NCI-H1694 treated with DMSO at 0.1 percent for 48 hours (cell line): ENCODE measurements around the gene IQCE.

ENCODE experiments used
- DNase-seq: peaks from one replicate; lab custom pipeline; 2025; lab: John Stamatoyannopoulos, UW

IQCE gene

DNA sequence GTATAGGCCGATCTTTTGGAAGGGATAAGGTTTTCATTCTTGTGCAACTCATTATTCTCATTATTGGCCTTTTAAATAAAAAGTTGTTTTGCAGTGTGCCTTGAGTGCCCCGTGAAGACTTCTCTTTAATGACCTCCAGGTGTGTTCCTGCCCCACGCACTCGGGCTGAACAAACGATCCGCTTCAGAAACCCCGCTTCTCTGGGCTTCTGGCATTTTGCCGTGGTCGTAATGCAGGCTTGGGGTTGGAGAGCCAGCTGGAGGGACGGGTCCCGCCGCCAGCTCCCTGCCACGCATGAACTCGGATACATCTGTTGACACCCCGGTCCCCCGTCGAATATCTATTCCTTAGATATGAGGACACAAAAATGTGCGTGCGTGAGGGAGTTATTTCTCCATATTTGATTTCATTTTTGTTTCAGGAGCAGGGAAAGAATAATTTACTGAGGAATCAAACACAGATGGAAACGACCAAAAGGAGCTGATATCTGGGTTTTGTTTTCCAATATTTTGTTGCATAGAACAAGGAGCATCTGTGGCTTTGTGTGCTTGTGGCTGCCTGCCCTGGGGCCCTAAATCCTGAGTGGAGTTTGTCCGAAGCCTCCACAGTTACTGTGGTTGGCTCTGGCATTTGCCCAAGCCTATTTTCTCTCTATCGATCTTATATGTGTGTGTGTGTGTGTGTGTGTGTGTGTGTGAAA, 56.0 kb downstream of the IQCE start:
- peak; percentile 57 for DNase-seq

- DNase-seq: no peak
Observed at GRCh38 chr7:2616387-2617324, 57.9 kb downstream of the IQCE start.

DNA sequence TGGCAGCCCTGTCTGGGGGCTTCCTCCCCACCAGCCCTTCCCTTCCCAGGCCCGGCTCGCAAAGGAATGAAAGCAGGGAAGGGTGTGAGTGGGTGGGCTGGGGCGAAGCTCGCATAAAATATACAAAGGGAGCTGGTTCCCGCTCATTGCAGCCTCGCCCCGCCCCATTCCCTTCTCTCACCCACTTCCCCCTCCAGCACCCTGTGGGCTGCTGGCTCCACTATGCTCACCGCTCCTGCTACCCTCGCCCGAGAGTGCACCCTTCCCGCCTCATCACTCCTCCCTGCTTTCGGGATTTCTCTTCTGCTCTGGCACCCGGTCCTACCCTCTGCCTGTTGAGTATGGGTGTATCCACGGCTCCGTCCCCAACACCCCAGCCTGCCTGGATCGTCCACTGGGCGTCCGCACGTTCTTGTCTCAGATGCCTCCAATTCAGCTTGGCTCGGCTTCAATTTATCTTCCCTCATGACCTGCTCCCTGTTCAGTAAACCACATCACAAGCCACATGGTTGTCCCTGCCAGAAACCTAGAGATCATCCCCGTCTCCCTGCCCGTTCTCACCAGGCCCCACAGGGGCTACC, 58.6 kb downstream of the IQCE start:
- no peak for DNase-seq

GRCh38 chr7:2619116-2619515, 60.3 kb downstream of the IQCE start:
- DNase-seq: no peak

- no peak for DNase-seq
Observed at GRCh38 chr7:2621061-2621828, 62.5 kb downstream of the IQCE start.

DNA sequence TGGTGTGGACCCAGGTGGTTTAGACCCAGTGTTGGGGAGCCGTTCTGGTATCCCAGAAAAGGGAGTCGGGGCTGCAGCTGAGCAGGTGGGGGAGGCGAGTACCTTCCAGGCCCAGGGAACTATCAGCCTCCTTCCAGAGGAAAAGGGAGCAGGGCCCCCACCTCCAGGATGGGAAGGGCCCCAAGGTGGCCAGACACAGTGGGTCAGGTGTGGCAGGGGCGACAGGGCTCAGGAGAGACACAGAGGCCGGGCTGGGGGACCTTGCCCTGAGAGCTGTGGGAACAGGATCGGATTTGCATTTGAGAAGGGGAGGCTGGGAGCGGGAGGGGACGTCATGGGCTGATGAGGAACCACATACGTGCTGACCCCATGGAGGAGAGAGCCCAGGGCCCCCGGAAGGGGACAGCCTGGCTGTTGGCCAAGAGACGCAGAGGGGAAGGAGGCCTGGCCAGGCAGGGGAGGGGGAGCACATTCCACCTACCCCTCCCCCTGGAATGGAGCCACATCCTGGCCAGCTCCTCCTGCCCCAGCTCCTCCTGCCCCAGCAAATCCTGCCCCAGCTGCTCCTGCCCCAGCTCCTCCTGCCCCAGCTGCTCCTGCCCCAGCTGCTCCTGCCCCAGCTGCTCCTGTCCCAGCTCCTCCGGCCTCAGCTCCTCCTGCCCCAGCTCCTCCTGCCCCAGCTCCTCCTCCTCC, 63.3 kb downstream of the IQCE start:
- DNase-seq: no peak

DNA sequence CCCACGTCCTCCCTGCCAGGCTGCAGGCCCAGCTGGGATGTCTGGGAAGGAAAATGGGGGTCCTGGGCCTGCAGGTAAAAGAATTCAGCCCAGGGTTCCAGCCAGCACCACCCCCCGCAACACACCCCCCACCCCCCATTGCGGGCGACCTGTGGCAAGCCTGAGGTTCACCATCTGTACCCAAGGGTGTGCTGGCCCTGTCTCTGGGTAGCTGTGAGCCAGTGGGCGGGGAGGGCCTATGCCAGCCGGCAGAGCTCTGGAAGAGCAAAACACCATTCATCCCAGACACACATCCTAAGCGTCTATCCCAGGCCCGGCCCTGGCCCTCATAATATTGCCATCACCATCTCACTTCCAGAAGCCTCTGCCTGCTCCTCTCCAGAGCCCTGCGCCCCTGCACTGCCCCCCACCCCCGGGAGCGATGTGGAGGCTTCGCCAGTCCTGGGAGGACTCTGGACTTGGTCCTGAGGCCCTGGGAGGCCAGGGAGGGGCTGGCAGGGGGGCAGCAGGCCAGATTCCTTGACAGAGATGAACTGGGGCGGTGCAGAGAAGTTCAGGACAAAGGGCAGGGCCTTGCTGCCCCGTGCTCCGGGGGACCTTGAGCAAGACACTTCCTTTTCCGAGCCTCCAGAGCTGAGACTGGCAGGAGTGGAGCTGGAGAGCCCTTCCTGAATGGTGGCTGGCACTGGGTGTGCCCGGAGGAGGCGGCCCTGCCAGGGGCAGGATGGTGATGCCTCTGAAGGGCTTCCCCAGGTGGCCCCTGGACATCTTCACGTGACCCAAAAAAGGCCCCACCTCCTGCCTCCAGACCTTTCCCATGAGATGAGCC, 64.3 kb downstream of the IQCE start:
- DNase-seq: peak; percentile 46

DNA sequence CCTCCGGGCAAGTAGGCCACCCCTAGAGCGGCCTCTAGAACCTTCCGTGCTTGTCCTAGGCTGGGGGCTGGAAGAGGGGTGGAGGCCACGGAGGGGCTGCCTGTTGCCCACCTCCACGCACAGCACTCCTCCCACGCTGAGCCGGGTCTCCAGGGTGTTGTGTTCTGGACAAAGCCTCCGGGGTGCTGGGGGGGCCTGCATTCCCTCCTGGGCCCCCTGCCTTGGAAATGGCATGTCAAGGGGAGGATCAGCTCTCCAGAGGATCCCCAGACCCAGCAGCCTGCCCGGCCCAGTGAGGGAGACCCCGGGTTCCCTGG, 64.9 kb downstream of the IQCE start:
- DNase-seq: no peak

- no peak for DNase-seq
Observed at GRCh38 chr7:2624293-2624886, 65.6 kb downstream of the IQCE start.

GRCh38 chr7:2626498-2627117, 67.8 kb downstream of the IQCE start:
- DNase-seq: no peak

- DNase-seq: no peak
Observed at GRCh38 chr7:2627258-2628129, 68.7 kb downstream of the IQCE start.

GRCh38 chr7:2628130-2628482, 69.3 kb downstream of the IQCE start:
- no peak for DNase-seq

DNA sequence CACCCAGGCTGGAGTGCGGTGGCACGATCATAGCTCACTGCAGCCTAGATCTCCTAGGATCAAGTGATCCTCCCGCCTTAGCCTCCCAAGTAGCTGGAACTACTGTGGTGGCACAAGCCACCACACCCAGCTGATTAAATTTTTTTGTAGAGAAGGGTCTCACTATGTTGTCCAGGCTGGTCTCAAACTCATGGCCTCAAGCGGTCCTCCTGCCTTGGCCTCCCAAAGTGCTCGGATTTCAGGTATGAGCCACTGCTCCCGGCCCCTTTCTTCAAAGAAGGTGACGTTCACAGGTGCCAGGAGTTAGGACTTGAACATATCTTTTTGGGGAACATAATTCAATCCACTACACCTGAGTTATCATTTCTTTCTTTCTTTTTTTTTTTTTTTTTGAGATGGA, 70.1 kb downstream of the IQCE start:
- DNase-seq: no peak

DNA sequence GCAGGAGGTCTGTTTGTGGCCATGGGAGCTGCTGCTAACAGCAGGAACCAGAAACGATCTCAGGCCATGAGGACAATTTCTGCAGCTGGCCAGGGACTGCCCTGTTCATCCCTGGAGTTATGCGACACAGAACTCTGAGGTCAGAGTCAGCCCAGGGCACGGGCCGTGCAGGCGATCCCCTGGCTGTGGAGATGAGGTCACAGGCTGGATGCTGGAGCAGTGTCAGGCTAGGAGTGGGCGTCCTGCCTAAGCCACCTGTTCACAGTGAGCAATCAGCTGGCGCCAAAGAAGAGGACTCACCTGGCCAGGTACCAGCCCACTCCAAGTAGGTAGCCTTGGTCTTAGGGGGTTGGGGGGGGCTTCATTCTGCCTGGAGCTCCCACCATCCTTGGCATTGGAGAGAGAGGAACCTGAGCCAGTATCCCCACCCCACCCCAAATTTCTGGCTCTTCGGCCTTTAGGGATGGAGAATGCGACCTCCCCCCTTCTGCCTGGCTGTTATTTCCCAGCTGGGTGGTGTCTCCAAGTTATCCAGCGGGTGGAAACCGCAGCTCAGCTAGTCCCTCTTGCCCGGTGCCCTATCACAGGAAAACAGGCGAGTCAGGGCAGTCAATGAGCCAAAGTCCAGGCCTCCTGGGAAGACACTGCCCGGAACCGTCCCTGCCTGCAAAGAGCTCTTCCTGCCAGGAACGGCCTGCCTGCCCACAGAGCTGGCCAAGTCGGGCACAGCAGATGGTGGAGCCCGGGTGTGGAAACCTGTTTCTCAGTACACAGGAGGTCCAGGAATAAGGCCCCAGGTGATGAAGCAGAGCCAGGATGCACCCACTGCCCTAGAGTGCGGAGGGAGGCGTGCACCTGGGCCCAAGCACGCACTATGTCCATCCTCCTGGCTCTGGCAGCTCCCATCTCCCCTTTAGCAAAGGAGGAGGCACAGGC, 71.2 kb downstream of the IQCE start:
- no peak for DNase-seq

DNA sequence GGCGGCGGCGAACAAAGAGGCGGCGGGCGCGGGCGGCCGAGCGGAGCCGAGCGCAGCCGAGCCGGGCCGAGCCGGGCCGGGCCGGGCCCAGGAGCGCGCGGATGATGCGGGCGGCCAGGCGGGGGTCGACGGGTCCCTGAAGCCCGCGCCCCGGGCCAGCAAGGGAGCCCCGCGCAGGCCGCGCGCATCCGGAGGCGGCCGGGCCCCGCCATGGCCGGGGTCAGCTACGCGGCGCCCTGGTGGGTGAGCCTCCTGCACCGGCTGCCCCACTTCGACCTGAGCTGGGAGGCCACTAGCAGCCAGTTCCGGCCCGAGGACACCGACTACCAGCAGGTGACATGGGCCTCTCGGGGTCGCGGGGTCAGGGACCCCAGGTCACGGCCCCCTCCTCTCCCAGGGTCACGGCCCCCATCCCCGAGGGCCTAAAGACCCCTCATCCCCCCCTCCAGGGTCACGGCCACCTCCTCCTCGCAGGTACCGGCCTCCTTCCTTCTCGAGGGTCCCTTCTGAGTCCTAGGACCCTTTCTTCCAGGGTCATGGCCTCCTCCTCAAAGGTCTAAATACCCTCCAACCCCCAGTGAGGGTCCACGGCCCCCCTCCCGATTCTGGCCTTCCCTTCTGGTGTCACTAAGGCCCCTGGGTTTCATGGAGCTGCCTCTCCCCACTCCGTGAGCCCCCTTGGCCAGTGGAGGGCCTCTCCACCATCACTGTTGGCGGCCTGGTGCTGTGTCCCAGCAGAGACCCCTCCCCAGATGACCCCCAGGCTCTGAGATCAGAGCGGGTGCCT, 73.4 kb downstream of the IQCE start, which contains the start of gene TTYH3:
Gene TTYH3 (plus strand): TSS at position 41 of the 787 bp plus-strand sequence. CDS start 170 bp downstream, at position 211.
- DNase-seq: no peak

DNA sequence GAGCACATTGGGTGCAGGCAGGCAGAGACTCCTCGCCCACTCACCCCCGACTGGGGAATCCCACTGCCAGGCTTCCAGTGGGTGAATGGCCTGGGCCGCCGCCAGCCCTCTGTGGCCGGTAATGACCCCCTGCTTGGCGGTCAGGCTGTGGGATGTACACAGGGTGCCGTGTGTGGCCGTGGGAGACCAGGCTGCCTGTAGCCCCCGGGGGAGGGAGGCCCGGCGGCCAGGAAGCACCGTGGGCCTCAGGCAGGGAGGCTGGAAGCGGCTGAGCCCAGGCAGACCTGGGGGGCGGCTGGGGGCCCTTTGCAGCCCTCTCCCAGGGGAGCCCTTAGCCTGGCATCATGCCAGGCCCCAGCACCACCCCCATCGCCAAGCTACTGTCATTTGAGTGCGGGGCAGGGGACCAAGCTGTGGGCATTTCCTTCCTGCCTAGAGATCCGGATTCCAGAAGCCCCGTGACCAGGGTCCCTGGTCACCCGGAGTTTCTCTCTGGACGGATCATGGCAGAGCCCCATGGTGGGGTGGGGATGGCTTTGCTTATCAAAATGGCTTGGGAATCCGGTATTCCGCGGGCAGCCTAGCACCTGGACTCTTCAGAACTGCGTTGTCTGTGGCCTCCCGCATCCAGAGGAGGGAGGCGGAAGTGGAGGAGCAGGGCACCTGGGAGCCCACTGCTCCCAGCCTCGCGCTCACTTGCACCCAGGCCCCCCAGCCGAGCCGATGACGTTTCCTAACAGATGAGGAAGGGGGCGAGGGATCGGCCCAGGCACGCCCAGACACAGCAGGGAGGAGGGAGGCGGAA, 74.2 kb downstream of the IQCE start:
- peak; percentile 79 for DNase-seq
